ENCODE measurements around the gene ROR2. TPM values are rescaled to one million over a fixed set of nuclear protein-coding genes. Genes with fewer than 3 reads are reported as not detected.

Gene ROR2
- total and polyA plus RNA-seq, 2 of the 13 experiments (the other 11 are each of a cell fraction or from before 2014, with no cell fraction given): not detected

GRCh38 chr9:91716239-91716638 lies 233.8 kb downstream of the ROR2 start:
- Histone ChIP-seq H3K9me3 (ENCODE audit: low read length) (no peaks in the 10 kb centered on the region), H4K20me1 (ENCODE audit: insufficient read depth, low read length) (no peaks in the 10 kb centered on the region), H3K4me3 (replicated peaks in 1 of 3; ENCODE audit: insufficient read depth in 1 of 3, low read depth in 2 of 3, low read length in 3 of 3) (no peak overlapping the region), H3K36me3 (replicated peaks in 1 of 2; ENCODE audit: control insufficient read depth in 1 of 2, insufficient read depth in 2 of 2, low read length in 2 of 2) (no peaks in the 10 kb centered on the region), H3K79me2 (ENCODE audit: insufficient read depth, low read length) (no peaks in the 10 kb centered on the region), H2AFZ (ENCODE audit: low read length) (no peak overlapping the region), H3K9ac (ENCODE audit: insufficient read depth, low read depth, low read length) (no peak overlapping the region), H3K27ac (ENCODE audit: extremely low read length, insufficient read depth, low read length) (no peak overlapping the region), H3K4me2 (ENCODE audit: low read depth, low read length) (no peak overlapping the region), H3K4me1 (ENCODE audit: insufficient read depth, low read length) (no peaks in the 10 kb centered on the region), H3K27me3 (ENCODE audit: control insufficient read depth in 1 of 2, insufficient read depth in 2 of 2, low read length in 2 of 2) (peaks cover 1 to 14% of the 10 kb centered on the region in 2 experiments; a peak in 2 of 5 replicates)
- intact Hi-C loops (cut with micrococcal nuclease; ENCODE audit: unreplicated experiment) (no loop called here), in situ Hi-C loops (cut with HindIII; ENCODE audit: extremely low pct_ligation_motif_present, low pct_unique_long_range_greater_than_20kb) (no loop called here)
- ATAC-seq (no peak), FAIRE-seq (no peak), DNase-seq (ENCODE audit: low spot score) (no peak)
- no TSS peak for BruUV-seq (replicated peaks)
- ChIA-PET POLR2A (no interaction called here), CTCF (ENCODE audit: low intra/inter-chr PET ratio, low total read pairs) (no interaction called here)
- TF ChIP-seq ZSCAN22 (CRISPR knock-in tag; IDR thresholded peaks at IDR 0.05) (no peak), TOE1 (CRISPR knock-in tag; IDR thresholded peaks at IDR 0.05) (no peak), ZNF768 (CRISPR knock-in tag; IDR thresholded peaks at IDR 0.05) (no peak)
- WGBS (ENCODE audit: low lambda C conversion rate): 3% methylated on average over 4 of the region's 4 CpGs

DNA sequence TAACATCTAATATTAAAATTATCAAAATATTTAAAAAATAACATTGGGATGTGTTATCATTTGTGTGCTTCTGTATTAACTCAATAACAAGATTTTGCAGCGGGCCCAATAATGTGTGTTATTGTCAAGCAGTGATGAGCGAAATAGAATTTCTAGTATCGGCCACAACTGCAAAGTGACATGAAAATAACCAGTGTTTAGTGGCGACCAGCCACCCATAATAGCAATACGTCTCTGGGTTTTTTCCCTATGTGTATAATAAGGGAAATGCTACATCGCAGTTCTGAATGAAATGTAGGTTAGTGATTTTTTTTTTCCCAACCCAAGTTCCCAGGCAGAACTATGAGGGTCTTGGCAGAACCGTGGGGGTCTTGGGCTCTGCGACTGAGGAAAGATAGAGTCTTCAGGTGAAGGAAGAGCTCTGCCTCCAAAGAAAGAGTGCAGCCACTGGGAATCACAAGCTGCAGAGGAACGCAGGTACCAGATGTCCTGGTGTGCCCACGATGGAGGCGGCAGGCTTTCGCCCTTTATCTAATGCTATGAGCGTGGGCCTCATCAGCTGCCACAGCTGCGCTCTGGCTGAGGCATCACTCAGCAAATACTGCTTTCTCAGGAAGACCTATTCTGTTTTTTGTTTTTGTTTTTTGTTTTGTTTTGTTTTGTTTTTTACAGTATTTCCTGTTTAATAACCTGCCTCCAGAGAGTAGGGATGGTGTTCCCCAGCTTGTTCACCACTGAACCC lies 235.0 kb downstream of the ROR2 start:
- no TSS peak for BruUV-seq (replicated peaks)
- CTCF ChIA-PET (ENCODE audit: low intra/inter-chr PET ratio, low total read pairs): no interaction called here

More for the DNA sequence above, 235.0 kb downstream of the ROR2 start:
- POLR2A ChIA-PET: no interaction called here
- Histone ChIP-seq H3K4me2 (ENCODE audit: low read depth, low read length) (no peak overlapping the region), H3K9ac (ENCODE audit: insufficient read depth, low read depth, low read length) (no peak overlapping the region), H3K27me3 (ENCODE audit: control insufficient read depth in 1 of 2, insufficient read depth in 2 of 2, low read length in 2 of 2) (peaks cover 1 to 11% of the 10 kb centered on the region in 2 experiments; a peak in 2 of 5 replicates), H3K9me3 (ENCODE audit: low read length) (no peaks in the 10 kb centered on the region), H2AFZ (ENCODE audit: low read length) (no peak overlapping the region), H4K20me1 (ENCODE audit: insufficient read depth, low read length) (no peaks in the 10 kb centered on the region), H3K4me3 (replicated peaks in 1 of 3; ENCODE audit: insufficient read depth in 1 of 3, low read depth in 2 of 3, low read length in 3 of 3) (no peak overlapping the region), H3K27ac (ENCODE audit: extremely low read length, insufficient read depth, low read length) (no peak overlapping the region), H3K4me1 (ENCODE audit: insufficient read depth, low read length) (no peaks in the 10 kb centered on the region), H3K36me3 (replicated peaks in 1 of 2; ENCODE audit: control insufficient read depth in 1 of 2, insufficient read depth in 2 of 2, low read length in 2 of 2) (no peaks in the 10 kb centered on the region), H3K79me2 (ENCODE audit: insufficient read depth, low read length) (no peaks in the 10 kb centered on the region)
- TF ChIP-seq NCOA5 (CRISPR knock-in tag; IDR thresholded peaks at IDR 0.05): no peak
- TF ChIP-seq, protein P1, sequence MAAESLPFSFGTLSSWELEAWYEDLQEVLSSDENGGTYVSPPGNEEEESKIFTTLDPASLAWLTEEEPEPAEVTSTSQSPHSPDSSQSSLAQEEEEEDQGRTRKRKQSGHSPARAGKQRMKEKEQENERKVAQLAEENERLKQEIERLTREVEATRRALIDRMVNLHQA (CRISPR knock-in tag; IDR thresholded peaks at IDR 0.05): no peak
- TF ChIP-seq MTA1 (CRISPR knock-in tag; IDR thresholded peaks at IDR 0.05; ENCODE audit: borderline replicate concordance): no peak
- no peak for TF ChIP-seq RELA (CRISPR knock-in tag; IDR thresholded peaks at IDR 0.05)
- intact Hi-C loops (cut with micrococcal nuclease; ENCODE audit: unreplicated experiment): no loop called here
- in situ Hi-C loops (cut with HindIII; ENCODE audit: extremely low pct_ligation_motif_present, low pct_unique_long_range_greater_than_20kb): no loop called here
- DNase-seq (ENCODE audit: low spot score): no peak
- 52% methylated on average over 14 of the region's 14 CpGs for WGBS (ENCODE audit: low lambda C conversion rate)
- no peak for ATAC-seq
- FAIRE-seq: no peak
